ENCODE measurements around the gene KIF1A.

GRCh38 chr2:240819858-240820606 is at the start of gene KIF1A:
- TF ChIP-seq CTCF (optimal IDR thresholded peaks at IDR 0.05 in 1 of 3, IDR thresholded peaks at IDR 0.05 in 1 of 3, conservative IDR thresholded peaks at IDR 0.05 in 1 of 3; ENCODE audit: extremely low read depth in 1 of 3, insufficient read depth in 2 of 3, low read length in 3 of 3): no peak
- peak; percentile 52 for TF ChIP-seq EZH2 (IDR thresholded peaks at IDR 0.05; ENCODE audit: low read length)
